HCT116 (cell line): ENCODE measurements around the gene SNX19. TPM values are rescaled to one million over a fixed set of nuclear protein-coding genes. Genes with fewer than 3 reads are reported as not detected.

Experiments
- ATAC-seq: fragments of 200-7000 bp; cut with Tn5 transposase; 2 replicates; pipeline ENCODE4 v1.9.1; 2020; ENCODE audit warnings: mild to moderate bottlenecking, moderate library complexity
- BruUV-seq: library from RNA; stranded (reverse); fragments of 400-500 nt; replicated peaks from 2 replicates; lab custom pipeline; 2021; lab: Mats Ljungman, UMichigan
- CTCF ChIA-PET: fragments of 300-600 bp; sonication (Branson Sonifier 250); formaldehyde crosslinking; loops from one replicate; lab custom pipeline; 2021; ENCODE audit warnings: antibody characterized with exemption; lab: Charles Lee
- POLR2A ChIA-PET: fragments of 300-600, 350-600 bp; sonication (Branson Sonifier 250); formaldehyde crosslinking; loops from one replicate; lab custom pipeline; 2021; ENCODE audit warnings: antibody characterized with exemption; lab: Charles Lee
- RAD21 ChIA-PET, 2 experiments: fragments of 300-600 bp; sonication (Branson Sonifier 250); formaldehyde crosslinking; loops; one replicate each; lab custom pipeline; 2023; ENCODE audit warnings: low total read pairs in 2 of 2; ENCODE audit not compliant: uncharacterized antibody in 2 of 2, unreplicated experiment in 2 of 2, low non-redundant PET in 1 of 2; lab: Charles Lee
- DNase-seq: peaks from one replicate; pipeline ENCODE4 v3.0.0-alpha.2; 2010; ENCODE audit warnings: low read depth, low spot score
- H2AFZ ChIP-seq: fragments of 200-600 bp; shearing (Covaris generic), sonication (generic); 2 replicates; pipeline ENCODE4 v1.6.1; 2017; ENCODE audit warnings: low read depth, mixed run types, mixed read lengths, antibody characterized with exemption, low read length; ENCODE audit not compliant: poor library complexity, severe bottlenecking
- H3K27ac ChIP-seq: 2 replicates; pipeline ENCODE4 v1.5.1; 2012; ENCODE audit warnings: low read depth, low read length
- H3K27me3 ChIP-seq: fragments of 200-600 bp; sonication (generic); 2 replicates; pipeline ENCODE4 v1.6.1; 2016; ENCODE audit warnings: mixed run types, low read length, mixed read lengths; ENCODE audit not compliant: insufficient read depth
- H3K36me3 ChIP-seq, 2 experiments: fragments of 200-500 bp in 1 of 2; fragments of 200-600 bp in 1 of 2; sonication (Bioruptor generic) in 1 of 2; sonication (generic) in 1 of 2; 2 replicates each; pipeline versions ENCODE4 v1.5.1 to v1.6.1; 2014 to 2016; ENCODE audit warnings: low read length in 2 of 2, inconsistent platforms in 1 of 2, mixed read lengths in 1 of 2, mixed run types in 1 of 2; ENCODE audit not compliant: insufficient read depth in 2 of 2, control insufficient read depth in 1 of 2
- H3K4me1 ChIP-seq, 2 experiments: fragments of 200-600 bp in 1 of 2; sonication (generic) in 1 of 2; 2 replicates each; pipeline versions ENCODE4 v1.5.1 to v1.6.1; 2012 to 2017; ENCODE audit warnings: low read length in 2 of 2, inconsistent platforms in 1 of 2, mild to moderate bottlenecking in 1 of 2, mixed read lengths in 1 of 2, mixed run types in 1 of 2, moderate library complexity in 1 of 2; ENCODE audit not compliant: insufficient read depth in 2 of 2, control insufficient read depth in 1 of 2
- H3K4me2 ChIP-seq: fragments of 200-600 bp; sonication (generic); 2 replicates; pipeline ENCODE4 v1.6.1; 2017; ENCODE audit warnings: mixed run types, low read length, mixed read lengths
- H3K4me3 ChIP-seq, 2 experiments: fragments of 200-600 bp in 1 of 2; sonication (generic) in 1 of 2; replicated peaks in 1 of 2; 2 replicates each; pipeline ENCODE4 v1.5.1; 2011 to 2016; ENCODE audit warnings: low read length in 2 of 2, control low read depth in 1 of 2, low read depth in 1 of 2, mild to moderate bottlenecking in 1 of 2, mixed read lengths in 1 of 2, mixed run types in 1 of 2
- H3K79me2 ChIP-seq: fragments of 200-600 bp; sonication (generic); 2 replicates; pipeline ENCODE4 v1.6.1; 2017; ENCODE audit warnings: mild to moderate bottlenecking, mixed run types, low read length, moderate library complexity, mixed read lengths; ENCODE audit not compliant: insufficient read depth
- H3K9ac ChIP-seq: fragments of 200-600 bp; sonication (generic); 2 replicates; pipeline ENCODE4 v1.6.1; 2016; ENCODE audit warnings: low read length, mixed read lengths
- H3K9me2 ChIP-seq: fragments of 200-600 bp; sonication (generic), shearing (Covaris generic); 2 replicates; pipeline ENCODE4 v1.6.1; 2017; ENCODE audit warnings: mixed run types, mild to moderate bottlenecking, moderate library complexity; ENCODE audit not compliant: insufficient read depth
- H3K9me3 ChIP-seq, 2 experiments: fragments of 200-500 bp in 1 of 2; fragments of 200-600 bp in 1 of 2; sonication (Bioruptor generic) in 1 of 2; sonication (generic) in 1 of 2; 2 replicates each; pipeline ENCODE4 v1.6.1; 2014 to 2017; ENCODE audit warnings: low read length in 2 of 2, mixed read lengths in 2 of 2, inconsistent platforms in 1 of 2, low read depth in 1 of 2, mild to moderate bottlenecking in 1 of 2, mixed run types in 1 of 2, moderate library complexity in 1 of 2; ENCODE audit not compliant: control insufficient read depth in 1 of 2, insufficient read depth in 1 of 2
- H4K20me1 ChIP-seq: fragments of 200-600 bp; sonication (generic), shearing (Covaris generic); 2 replicates; pipeline ENCODE4 v1.6.1; 2017; ENCODE audit warnings: mixed run types, mild to moderate bottlenecking, moderate library complexity; ENCODE audit not compliant: insufficient read depth
- CBX3 ChIP-seq: IDR thresholded peaks from 2 replicates; pipeline ENCODE4 v1.6.1; 2012; ENCODE audit warnings: low read depth
- CEBPB ChIP-seq: IDR thresholded peaks from 2 replicates; pipeline ENCODE4 v1.6.1; 2012; ENCODE audit warnings: low read depth
- EZH2 ChIP-seq: fragments of 200-600 bp; sonication (generic); IDR thresholded peaks from 2 replicates; pipeline ENCODE4 v1.6.1; 2017; ENCODE audit warnings: antibody characterized with exemption, mixed run types
- FOSL1 ChIP-seq: IDR thresholded peaks from 2 replicates; pipeline ENCODE4 v1.6.1; 2012; ENCODE audit warnings: low read depth
- POLR2A ChIP-seq: IDR thresholded peaks from 2 replicates; pipeline ENCODE4 v1.7.0; 2011; ENCODE audit warnings: borderline replicate concordance; ENCODE audit not compliant: insufficient read depth, insufficient read length; ENCODE audit errors: extremely low read depth
- POLR2AphosphoS5 ChIP-seq: IDR thresholded peaks from 2 replicates; pipeline ENCODE4 v1.6.1; 2011; ENCODE audit warnings: mild to moderate bottlenecking, low read depth, low read length, moderate library complexity
- RAD21 ChIP-seq: IDR thresholded peaks from 2 replicates; pipeline ENCODE4 v1.6.1; 2012; ENCODE audit warnings: low read depth, mild to moderate bottlenecking
- SRF ChIP-seq: IDR thresholded peaks from 2 replicates; pipeline ENCODE4 v1.6.1; 2012; ENCODE audit warnings: low read depth
- TCF7L2 ChIP-seq: IDR thresholded peaks from 2 replicates; pipeline ENCODE4 v1.7.0; 2011; ENCODE audit warnings: borderline replicate concordance, inconsistent platforms; ENCODE audit not compliant: insufficient read depth, insufficient read length; ENCODE audit errors: extremely low read depth
- ZFX ChIP-seq: fragments of 450-650 bp; IDR thresholded peaks from 2 replicates; pipeline ENCODE4 v1.6.1; 2017
- ZNF274 ChIP-seq: fragments of 200-500 bp; sonication (Bioruptor generic); IDR thresholded peaks from 2 replicates; pipeline ENCODE4 v1.6.1; 2014; ENCODE audit warnings: mild to moderate bottlenecking, low read depth, low read length, inconsistent platforms
- intact Hi-C: fragments of 100-400 bp; cut with micrococcal nuclease; formaldehyde crosslinking; loops from 2 replicates; pipeline ENCODE4 v1.10.0; 2022
- total RNA-seq: library from RNA; stranded (reverse); gene quantifications from one replicate; pipeline ENCODE4 v1.2.1, GENCODE V29; 2021; ENCODE audit not compliant: unreplicated experiment
- TF ChIP-seq, protein P1 (sequence below): IDR thresholded peaks from 2 replicates; pipeline ENCODE4 v1.6.1; 2012; ENCODE audit warnings: low read depth

SNX19 gene
- total RNA-seq, 1 experiment from 2014 or later = 25.2 TPM

DNA sequence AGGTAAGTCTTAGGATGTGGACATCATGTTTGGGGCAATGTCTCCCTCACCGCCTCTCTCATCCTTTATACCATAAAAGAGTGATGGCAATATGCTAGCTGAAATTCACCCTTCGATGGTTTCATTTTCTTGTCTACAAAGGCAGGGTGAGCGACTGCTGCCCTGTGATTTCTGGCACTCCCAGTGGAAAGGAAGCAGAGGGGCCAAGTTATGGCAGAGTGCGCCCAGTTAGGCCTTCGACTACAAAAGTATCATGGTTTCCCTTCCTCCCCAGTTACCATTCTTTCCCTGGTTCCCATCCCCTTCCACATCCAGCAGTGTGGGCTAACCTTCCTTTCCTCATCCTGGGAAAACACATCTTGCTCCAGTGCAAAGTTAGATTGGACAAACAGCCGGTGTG, 43.8 kb downstream of the SNX19 start:
- no peaks in the 10 kb centered on the region for H3K27me3 ChIP-seq
- no peak overlapping the region for H3K4me2 ChIP-seq
- CTCF ChIA-PET = no interaction called here
- H4K20me1 ChIP-seq = no peaks in the 10 kb centered on the region
- DNase-seq (no peak), ATAC-seq (no peak)
- no peaks in the 10 kb centered on the region for H3K79me2 ChIP-seq
- BruUV-seq = no TSS peak
- no peak overlapping the region for H3K9ac ChIP-seq
- RAD21 ChIA-PET = no interaction called here
- H3K9me3 ChIP-seq = no peaks in the 10 kb centered on the region
- no peak overlapping the region for H3K27ac ChIP-seq
- H3K4me1 ChIP-seq = peaks cover 0 to 9% of the 10 kb centered on the region in 2 experiments; a peak in 1 of 4 replicates
- no peak overlapping the region for H2AFZ ChIP-seq
- no peak overlapping the region for H3K4me3 ChIP-seq
- POLR2A ChIA-PET = interaction anchor here (1.1 kb wide), 1 partner anchor 9 kb away, joined by 3 read pairs; no protein-coding TSS in a partner anchor
- intact Hi-C loops = no loop called here
- no peaks in the 10 kb centered on the region for H3K9me2 ChIP-seq
- peaks cover 7% of the 10 kb centered on the region in 2 experiments; a peak in 3 of 4 replicates for H3K36me3 ChIP-seq
- no peak for TF ChIP-seq CEBPB
- TF ChIP-seq FOSL1 = no peak
- TF ChIP-seq ZFX = no peak
- no peak for TF ChIP-seq SRF
- no peak for TF ChIP-seq POLR2AphosphoS5
- no peak for TF ChIP-seq RAD21
- TF ChIP-seq ZNF274 = no peak
- TF ChIP-seq EZH2 = no peak
- no peak for TF ChIP-seq POLR2A
- TF ChIP-seq CBX3 = no peak

GRCh38 chr11:130872102-130872501, 44.2 kb downstream of the SNX19 start:
- intact Hi-C loops = no loop called here
- ChIA-PET RAD21 (no interaction called here), CTCF (no interaction called here), POLR2A (interaction anchor here (1.1 kb wide), 1 partner anchor 10 kb away, joined by 3 read pairs; no protein-coding TSS in a partner anchor)
- Histone ChIP-seq H3K27me3 (no peaks in the 10 kb centered on the region), H3K9me2 (no peaks in the 10 kb centered on the region), H2AFZ (no peak overlapping the region), H3K4me1 (peaks cover 0 to 9% of the 10 kb centered on the region in 2 experiments; a peak in 1 of 4 replicates), H3K4me3 (no peak overlapping the region), H3K9ac (no peak overlapping the region), H3K9me3 (no peaks in the 10 kb centered on the region), H3K79me2 (no peaks in the 10 kb centered on the region), H4K20me1 (no peaks in the 10 kb centered on the region), H3K27ac (no peak overlapping the region), H3K4me2 (no peak overlapping the region), H3K36me3 (peaks cover 3 to 4% of the 10 kb centered on the region in 2 experiments; a peak in 3 of 4 replicates)
- ATAC-seq = no peak
- DNase-seq = no peak
- TF ChIP-seq TCF7L2 = no peak
- TF ChIP-seq, protein P1, sequence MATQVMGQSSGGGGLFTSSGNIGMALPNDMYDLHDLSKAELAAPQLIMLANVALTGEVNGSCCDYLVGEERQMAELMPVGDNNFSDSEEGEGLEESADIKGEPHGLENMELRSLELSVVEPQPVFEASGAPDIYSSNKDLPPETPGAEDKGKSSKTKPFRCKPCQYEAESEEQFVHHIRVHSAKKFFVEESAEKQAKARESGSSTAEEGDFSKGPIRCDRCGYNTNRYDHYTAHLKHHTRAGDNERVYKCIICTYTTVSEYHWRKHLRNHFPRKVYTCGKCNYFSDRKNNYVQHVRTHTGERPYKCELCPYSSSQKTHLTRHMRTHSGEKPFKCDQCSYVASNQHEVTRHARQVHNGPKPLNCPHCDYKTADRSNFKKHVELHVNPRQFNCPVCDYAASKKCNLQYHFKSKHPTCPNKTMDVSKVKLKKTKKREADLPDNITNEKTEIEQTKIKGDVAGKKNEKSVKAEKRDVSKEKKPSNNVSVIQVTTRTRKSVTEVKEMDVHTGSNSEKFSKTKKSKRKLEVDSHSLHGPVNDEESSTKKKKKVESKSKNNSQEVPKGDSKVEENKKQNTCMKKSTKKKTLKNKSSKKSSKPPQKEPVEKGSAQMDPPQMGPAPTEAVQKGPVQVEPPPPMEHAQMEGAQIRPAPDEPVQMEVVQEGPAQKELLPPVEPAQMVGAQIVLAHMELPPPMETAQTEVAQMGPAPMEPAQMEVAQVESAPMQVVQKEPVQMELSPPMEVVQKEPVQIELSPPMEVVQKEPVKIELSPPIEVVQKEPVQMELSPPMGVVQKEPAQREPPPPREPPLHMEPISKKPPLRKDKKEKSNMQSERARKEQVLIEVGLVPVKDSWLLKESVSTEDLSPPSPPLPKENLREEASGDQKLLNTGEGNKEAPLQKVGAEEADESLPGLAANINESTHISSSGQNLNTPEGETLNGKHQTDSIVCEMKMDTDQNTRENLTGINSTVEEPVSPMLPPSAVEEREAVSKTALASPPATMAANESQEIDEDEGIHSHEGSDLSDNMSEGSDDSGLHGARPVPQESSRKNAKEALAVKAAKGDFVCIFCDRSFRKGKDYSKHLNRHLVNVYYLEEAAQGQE = no peak
- no TSS peak for BruUV-seq
